ENCODE results near the gene SS18. TPM values are rescaled to one million over a fixed set of nuclear protein-coding genes. Genes with fewer than 3 reads are reported as not detected.

The SS18 gene
- total RNA-seq, 1 experiment from 2014 or later = 99.1 TPM

DNA sequence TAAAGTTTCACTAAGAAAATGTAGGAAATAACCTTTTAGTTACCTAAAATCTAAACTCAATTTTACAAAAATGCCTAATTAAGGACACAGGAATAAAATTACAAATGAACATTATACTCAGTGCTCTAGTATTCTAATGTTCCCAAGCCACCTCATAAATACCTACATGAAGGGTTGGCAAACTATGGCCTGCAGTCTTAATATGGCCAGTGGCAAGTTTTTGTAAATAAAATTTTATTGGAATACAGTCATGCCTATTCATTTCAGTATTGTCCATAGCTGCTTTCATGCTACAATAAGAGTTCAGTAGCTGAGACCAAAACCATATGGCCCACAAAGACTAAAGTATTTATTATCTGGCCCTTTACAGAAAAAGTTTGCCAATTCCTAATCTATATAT lies 53.8 kb downstream of the SS18 start:
- Histone ChIP-seq H3K9me3 (ENCODE audit: control insufficient read depth, insufficient read depth, low read depth, low read length) (no peaks in the 10 kb centered on the region), H3K27ac (ENCODE audit: low read length) (no peak overlapping the region), H3K36me3 (ENCODE audit: control insufficient read depth, insufficient read depth, low read length) (peaks cover 31% of the 10 kb centered on the region), H3K4me3 (ENCODE audit: low read depth in 2 of 2, low read length in 2 of 2) (no peak overlapping the region), H3K4me1 (ENCODE audit: control insufficient read depth, insufficient read depth, low read length) (peaks cover 3% of the 10 kb centered on the region; the same call in 1 of the 2 replicates), H3K27me3 (ENCODE audit: control insufficient read depth, insufficient read depth, low read length) (no peaks in the 10 kb centered on the region)
- in situ Hi-C loops (cut with HindIII; ENCODE audit: low pct_unique_long_range_greater_than_20kb, low sequenced_read_pairs) = no loop called here
- intact Hi-C loops (cut with micrococcal nuclease; ENCODE audit: unreplicated experiment) = no loop called here
- DNase-seq (ENCODE audit: low read depth, low spot score) (no peak), ATAC-seq (no peak)
- BruUV-seq (replicated peaks) = no TSS peak
- ChIA-PET POLR2A (no interaction called here), CTCF (no interaction called here)
- TF ChIP-seq, protein P1, sequence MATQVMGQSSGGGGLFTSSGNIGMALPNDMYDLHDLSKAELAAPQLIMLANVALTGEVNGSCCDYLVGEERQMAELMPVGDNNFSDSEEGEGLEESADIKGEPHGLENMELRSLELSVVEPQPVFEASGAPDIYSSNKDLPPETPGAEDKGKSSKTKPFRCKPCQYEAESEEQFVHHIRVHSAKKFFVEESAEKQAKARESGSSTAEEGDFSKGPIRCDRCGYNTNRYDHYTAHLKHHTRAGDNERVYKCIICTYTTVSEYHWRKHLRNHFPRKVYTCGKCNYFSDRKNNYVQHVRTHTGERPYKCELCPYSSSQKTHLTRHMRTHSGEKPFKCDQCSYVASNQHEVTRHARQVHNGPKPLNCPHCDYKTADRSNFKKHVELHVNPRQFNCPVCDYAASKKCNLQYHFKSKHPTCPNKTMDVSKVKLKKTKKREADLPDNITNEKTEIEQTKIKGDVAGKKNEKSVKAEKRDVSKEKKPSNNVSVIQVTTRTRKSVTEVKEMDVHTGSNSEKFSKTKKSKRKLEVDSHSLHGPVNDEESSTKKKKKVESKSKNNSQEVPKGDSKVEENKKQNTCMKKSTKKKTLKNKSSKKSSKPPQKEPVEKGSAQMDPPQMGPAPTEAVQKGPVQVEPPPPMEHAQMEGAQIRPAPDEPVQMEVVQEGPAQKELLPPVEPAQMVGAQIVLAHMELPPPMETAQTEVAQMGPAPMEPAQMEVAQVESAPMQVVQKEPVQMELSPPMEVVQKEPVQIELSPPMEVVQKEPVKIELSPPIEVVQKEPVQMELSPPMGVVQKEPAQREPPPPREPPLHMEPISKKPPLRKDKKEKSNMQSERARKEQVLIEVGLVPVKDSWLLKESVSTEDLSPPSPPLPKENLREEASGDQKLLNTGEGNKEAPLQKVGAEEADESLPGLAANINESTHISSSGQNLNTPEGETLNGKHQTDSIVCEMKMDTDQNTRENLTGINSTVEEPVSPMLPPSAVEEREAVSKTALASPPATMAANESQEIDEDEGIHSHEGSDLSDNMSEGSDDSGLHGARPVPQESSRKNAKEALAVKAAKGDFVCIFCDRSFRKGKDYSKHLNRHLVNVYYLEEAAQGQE (IDR thresholded peaks at IDR 0.05; ENCODE audit: insufficient read depth in 1 of 2, low read depth in 2 of 2, low read length in 1 of 2) = no peak

DNA sequence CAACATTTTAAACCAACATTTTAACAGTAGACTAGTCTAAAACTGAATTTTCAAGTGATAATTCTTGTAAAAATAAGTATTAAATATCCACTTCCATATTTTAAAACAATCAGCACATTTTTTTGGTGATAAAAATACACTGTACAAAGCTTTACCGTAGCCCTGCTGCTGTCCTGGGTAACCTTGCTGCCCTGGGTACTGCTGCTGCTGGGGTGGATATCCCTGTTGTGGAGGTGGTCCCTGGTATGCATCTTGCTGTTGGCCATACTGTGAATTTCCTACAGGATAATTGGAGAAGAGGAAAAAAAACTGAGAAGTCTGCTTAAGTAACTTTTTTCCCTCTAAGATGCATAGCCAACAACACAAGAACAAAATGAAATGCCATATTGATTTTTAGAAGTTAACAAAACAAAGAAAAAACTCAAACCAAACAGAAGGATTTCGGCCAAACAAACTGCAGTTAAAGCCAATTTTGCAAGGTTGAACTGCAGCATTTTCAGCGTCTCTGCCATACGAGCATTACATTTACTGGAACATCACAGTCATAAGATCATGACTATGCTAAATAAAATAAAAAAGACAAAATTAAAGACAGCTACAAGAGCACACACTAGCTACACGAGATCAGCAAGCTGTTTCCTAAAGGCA lies 55.4 kb downstream of the SS18 start:
- no peak for ATAC-seq
- ChIA-PET POLR2A (interaction anchor here (0.6 kb wide), 1 partner anchor 167 kb away, joined by 4 read pairs; no protein-coding TSS in a partner anchor), CTCF (no interaction called here)
- intact Hi-C loops (cut with micrococcal nuclease; ENCODE audit: unreplicated experiment) (no loop called here), in situ Hi-C loops (cut with HindIII; ENCODE audit: low pct_unique_long_range_greater_than_20kb, low sequenced_read_pairs) (no loop called here)
- TF ChIP-seq TCF7L2 (IDR thresholded peaks at IDR 0.05; ENCODE audit: low read depth, low read length) (no peak), POLR2AphosphoS5 (IDR thresholded peaks at IDR 0.05; ENCODE audit: low read depth, low read length) (no peak), SIN3A (IDR thresholded peaks at IDR 0.05; ENCODE audit: borderline replicate concordance, insufficient read depth, low read depth, low read length) (no peak)
- TF ChIP-seq, protein P1 (IDR thresholded peaks at IDR 0.05; ENCODE audit: insufficient read depth in 1 of 2, low read depth in 2 of 2, low read length in 1 of 2) = no peak
- TF ChIP-seq, protein P2, sequence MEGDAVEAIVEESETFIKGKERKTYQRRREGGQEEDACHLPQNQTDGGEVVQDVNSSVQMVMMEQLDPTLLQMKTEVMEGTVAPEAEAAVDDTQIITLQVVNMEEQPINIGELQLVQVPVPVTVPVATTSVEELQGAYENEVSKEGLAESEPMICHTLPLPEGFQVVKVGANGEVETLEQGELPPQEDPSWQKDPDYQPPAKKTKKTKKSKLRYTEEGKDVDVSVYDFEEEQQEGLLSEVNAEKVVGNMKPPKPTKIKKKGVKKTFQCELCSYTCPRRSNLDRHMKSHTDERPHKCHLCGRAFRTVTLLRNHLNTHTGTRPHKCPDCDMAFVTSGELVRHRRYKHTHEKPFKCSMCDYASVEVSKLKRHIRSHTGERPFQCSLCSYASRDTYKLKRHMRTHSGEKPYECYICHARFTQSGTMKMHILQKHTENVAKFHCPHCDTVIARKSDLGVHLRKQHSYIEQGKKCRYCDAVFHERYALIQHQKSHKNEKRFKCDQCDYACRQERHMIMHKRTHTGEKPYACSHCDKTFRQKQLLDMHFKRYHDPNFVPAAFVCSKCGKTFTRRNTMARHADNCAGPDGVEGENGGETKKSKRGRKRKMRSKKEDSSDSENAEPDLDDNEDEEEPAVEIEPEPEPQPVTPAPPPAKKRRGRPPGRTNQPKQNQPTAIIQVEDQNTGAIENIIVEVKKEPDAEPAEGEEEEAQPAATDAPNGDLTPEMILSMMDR (IDR thresholded peaks at IDR 0.05) = no peak
- no peak overlapping the region for H3K27ac ChIP-seq (ENCODE audit: low read length)
- H3K4me1 ChIP-seq (ENCODE audit: control insufficient read depth, insufficient read depth, low read length) = no peaks in the 10 kb centered on the region
- H3K36me3 ChIP-seq (ENCODE audit: control insufficient read depth, insufficient read depth, low read length) = peaks cover 37% of the 10 kb centered on the region
- DNase-seq (ENCODE audit: low read depth, low spot score) = no peak
- H3K9me3 ChIP-seq (ENCODE audit: control insufficient read depth, insufficient read depth, low read depth, low read length) = no peaks in the 10 kb centered on the region
- BruUV-seq (replicated peaks) = no TSS peak
- H3K27me3 ChIP-seq (ENCODE audit: control insufficient read depth, insufficient read depth, low read length) = no peaks in the 10 kb centered on the region
- no peak overlapping the region for H3K4me3 ChIP-seq (ENCODE audit: low read depth in 2 of 2, low read length in 2 of 2)

All from Panc1 (cell line).